ENCODE results near the gene ANXA2R.
"Not testable (repeated sequence)": the region's sequence is repeated elsewhere in the genome, so short reads cannot be mapped to it uniquely, and the experiment has no call there.

Gene ANXA2R

DNA sequence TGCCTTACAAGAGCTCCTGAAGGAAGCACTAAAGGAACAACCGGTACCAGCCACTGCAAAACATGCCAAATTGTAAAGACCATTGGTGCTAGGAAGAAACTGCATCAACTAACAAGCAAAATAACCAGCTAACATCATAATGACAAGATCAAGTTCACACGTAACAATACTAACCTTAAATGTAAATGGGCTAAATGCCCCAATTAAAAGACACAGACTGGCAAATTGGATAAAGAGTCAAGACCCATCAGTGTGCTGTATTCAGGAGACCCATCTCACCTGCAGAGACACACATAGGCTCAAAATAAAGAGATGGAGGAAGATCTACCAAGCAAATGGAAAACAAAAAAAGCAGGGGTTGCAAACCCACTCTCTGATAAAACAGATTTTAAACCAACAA is 15.0 kb upstream of the ANXA2R start:
- not testable (repeated sequence) for DNase-seq

DNA sequence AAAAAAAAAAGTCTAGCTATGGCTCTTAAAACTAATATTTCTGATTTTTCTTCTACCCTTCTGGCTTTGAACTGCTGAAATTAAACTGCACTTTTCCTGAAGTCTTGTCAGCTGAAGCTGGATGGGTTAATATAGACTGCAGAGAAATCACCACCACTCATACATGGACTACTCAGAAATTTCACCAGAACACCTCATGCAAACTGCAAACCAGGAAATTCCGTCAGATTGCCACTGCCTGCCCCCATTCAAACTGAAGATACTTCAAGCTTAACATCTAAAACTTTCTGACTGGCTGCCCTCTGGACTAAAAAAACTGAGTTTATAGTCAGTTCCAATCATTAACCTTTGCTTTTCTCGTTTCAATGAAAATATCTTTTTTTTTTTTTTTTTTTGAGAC is 11.6 kb upstream of the ANXA2R start:
- no peak for DNase-seq

DNA sequence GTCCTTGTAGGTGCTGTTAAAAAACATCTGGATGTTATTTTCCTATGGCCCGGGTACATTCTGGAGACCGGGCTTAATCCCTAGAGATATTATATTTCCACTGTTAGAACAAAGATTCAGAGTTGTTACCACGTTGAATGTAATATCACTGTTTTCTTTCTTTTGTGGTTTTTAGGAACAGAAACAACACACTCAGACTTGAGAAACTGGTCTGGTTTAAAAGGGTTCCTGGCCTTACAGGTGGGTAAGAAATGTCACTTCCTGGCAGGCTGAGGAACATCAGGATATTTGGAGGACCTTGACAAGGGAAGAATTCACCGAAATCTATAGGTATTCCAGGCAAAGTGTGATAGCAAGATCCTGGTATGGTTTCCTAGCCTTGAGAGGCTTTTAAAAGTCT is 10.3 kb upstream of the ANXA2R start:
- DNase-seq: no peak

GRCh38 chr5:43049236-43049635 is 9.1 kb upstream of the ANXA2R start:
- no peak for DNase-seq

DNA sequence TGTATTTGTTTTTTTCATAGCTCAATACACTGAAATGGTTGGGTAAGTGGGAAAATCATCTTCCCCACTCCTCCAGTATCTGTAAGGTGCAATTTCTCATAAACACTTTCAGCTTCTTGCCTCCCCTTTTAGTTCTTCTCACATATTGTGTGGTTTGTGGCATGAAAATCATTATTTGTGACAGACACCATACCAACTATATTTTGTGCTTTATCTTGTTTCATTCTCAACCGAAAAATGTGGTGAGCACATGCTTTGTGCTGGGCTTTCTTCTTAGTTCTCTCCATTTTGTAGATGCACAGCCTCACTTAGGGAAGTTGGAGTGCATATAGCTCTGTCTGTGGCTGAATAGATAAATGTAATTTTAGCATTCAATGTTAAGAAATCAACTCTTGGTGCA is 6.4 kb upstream of the ANXA2R start:
- DNase-seq: no peak

DNA sequence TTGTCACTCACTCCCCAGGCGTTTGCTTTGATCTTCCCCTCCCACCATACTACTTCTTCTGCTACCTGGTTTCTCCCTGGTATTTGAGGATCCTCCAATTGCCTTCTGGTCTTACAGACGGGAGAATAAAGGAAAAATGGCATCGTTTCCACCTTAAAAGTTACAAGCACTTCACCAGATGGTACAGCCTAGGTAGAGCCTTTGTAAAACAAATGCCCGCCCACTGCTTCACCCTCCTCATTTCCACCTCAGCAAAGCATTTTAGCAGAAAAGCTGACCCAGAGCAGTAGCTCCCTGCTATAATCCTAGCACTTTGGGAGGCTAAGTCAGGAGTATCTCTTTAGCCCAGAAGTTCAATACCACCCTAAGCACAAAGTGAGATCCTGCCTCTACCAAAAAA is 5.1 kb upstream of the ANXA2R start:
- no peak for DNase-seq

DNA sequence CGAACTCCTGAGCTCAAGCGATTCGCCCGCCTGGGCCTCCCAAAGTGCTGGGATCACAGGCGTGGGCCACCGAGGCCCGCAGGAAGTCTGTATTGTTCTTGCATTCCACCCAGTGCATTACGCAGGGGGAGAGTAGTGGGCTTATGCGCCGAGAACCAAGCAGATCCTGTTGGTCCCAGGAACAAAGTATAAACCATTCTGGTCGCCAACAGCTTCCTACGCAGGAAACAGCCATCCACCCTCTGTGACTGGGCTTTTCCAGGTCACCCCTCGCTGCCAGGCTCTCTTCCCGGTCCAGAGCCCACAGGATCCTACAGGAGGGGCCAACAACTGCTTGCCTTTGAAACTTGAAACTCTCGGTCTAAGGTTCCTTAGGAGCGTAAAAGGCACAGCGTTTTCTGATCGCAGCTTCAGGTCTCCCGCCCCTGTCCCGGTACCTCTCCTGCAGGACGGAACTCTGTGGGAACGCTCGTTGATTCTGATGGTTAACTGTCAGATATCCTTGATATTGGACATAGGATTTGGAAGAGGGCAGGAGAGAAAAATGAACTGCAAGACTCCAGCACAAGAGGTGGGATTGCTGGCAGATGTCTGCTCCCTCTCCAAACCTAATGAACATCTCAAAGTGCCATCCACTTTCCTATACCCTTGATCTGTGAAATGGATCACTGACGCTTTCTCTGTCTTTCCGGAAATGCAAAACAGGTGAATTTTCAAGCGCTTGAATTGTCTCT is 4.2 kb upstream of the ANXA2R start:
- DNase-seq: no peak

DNA sequence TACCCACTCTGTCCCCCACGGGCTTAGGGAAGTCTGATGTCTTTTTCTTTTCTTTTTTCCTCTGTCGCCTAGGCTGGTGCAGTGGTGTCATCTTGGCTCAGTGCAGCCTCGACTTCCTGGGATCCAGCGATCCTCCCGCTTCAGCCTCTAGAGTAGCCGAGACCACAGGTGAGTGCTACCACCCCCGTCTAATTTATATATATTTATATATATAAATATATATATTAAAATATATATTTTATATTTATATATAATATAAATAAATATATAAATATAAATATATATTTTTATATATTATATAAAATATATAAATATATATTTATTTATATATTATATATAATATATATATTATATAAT is 3.3 kb upstream of the ANXA2R start:
- no peak for DNase-seq

- peak; percentile 68 for DNase-seq
These were observed 2.7 kb upstream of the ANXA2R start for GRCh38 chr5:43042626-43043399.

DNA sequence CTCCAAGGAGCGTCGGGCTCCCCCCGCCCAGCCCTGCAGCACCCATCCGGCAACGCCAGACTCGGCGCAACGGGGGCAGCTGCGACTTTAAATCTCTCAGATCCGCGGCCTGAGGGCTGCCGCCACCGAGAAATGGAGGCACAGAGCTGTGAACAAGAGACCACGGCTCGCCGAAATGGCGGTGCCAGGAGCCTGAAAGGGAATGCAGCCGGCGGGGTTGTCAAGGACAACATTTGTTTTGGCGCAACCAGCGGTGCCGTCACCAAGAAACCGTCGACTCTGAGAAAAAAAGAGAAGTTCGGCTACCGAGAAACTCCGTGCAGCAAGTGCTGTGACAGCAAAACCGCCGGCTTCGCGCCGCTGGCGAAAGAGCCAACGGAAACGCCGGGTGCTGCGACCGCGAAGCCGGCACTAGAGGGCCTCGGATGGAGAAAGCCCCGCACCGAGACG is 2.1 kb upstream of the ANXA2R start:
- peak; percentile 34 for DNase-seq

DNA sequence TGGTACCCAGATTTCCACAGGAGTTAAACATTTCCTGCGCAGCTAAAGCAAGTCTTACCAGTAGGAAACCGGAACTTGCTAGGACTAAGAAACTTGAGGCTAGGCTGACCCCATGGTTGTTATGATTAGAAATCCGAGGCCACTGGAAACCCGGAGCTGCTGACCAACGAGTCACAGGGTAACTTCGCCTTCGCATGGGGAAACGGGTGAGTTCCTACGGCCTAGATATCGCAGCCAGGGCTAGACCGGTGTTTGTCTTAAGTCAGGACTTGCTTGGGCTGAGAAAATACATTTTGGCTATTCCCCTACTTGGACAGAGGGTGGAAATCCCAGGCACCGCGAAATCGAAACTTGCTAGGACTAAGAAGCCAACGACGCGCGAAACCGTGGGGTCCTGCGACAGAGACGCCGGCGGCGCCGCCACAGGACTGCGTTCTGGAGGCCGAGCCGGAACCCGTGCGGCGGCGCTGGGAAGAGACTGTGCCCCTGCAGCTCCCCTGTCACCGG is 1.6 kb upstream of the ANXA2R start:
- DNase-seq: no peak

DNA sequence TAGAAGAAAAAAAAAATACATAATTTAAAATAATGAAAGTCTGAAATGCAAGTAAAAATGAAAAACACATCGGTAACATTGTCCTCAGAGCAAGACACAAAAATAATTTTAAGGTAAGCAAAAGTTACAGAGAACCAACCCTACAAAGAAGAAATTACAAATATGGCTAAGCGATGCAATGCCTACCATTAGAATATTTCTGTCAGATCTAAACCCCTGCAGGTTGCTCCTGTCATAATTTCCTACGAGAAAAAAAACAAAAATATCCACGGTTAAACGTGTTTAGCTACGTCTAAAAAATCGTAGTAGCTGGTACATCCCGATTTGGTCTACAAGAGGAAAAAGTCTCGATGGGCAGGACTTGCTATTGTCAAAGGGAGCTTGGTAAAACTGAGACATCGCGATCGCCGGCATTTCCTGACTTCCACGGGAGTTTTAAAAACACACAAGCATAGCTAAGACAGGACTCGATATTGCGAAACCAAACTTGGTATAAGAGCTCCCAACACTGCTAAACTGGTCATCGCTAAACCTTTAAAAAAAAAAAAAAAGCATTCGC is 1.1 kb upstream of the ANXA2R start:
- DNase-seq: no peak

DNA sequence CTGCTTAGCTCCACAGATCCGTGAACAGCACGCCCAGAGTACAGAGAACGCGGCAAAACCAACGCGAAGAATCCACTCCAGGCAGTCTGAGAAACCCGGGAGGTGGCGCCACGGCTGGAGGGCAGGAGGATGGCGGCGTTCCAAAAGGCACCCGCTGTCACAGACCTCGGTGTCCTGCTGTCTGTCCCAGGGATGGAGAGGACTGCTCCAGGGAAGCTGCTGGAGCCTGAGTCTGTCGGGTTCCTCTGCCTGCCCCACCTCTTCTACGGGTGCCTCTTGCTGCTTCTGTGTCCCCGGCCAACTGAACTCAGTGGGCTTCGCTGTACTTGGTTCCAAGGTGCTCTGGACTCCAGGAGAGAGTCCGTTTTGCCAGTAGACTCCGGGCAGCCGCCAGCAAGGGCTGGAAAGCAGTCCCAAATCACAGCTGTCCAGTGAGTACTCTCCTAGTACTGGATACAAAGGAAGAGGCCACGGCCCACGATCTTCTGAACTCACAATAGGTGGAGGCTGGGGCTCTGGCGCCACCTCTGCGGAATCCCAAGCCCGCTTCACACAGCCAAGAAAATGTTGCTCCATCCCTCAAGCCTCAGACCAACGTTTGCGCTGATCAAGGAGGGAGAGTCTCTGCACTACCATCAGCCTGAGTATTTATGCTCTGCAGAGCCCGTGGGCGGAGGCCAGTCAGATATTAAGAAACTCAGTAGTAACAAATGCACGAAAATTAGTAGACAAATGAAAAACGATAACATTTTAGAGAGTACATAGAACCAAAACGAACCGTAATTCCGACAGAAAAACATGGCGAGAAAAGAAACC is 440 bp downstream of the ANXA2R start:
- peak; percentile 2 for DNase-seq

- no peak for DNase-seq
These were observed 1.0 kb downstream of the ANXA2R start for GRCh38 chr5:43039152-43039470.

DNA sequence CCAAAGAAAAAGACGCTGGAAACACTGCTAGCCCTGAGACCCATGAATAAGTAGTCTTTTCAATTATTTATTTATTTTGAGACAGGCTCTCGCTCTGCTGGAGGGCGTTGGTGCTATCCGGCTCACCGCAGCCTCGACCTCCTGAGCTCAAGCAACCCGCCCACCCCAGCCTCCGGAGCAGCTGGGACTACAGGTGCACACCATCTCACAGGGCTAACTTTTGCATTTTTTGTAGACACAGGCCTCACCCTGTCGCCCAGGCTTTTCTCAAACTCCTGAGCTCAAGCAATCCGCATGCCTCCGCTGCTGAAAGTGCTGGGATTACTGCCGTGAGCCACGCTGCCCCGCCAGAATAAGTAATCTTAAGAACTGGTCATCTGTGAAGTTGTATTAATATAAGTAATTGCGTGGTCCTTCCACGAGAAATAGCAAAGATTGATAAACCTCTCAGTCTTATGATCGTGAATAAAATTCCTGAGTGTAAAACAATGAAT is 1.6 kb downstream of the ANXA2R start:
- DNase-seq: no peak

- peak; percentile 45 for DNase-seq
These were observed 2.3 kb downstream of the ANXA2R start for GRCh38 chr5:43037636-43038495.

- DNase-seq: no peak
These were observed 3.1 kb downstream of the ANXA2R start for GRCh38 chr5:43036856-43037635.

GRCh38 chr5:43036409-43036808 is 3.7 kb downstream of the ANXA2R start:
- no peak for DNase-seq

DNA sequence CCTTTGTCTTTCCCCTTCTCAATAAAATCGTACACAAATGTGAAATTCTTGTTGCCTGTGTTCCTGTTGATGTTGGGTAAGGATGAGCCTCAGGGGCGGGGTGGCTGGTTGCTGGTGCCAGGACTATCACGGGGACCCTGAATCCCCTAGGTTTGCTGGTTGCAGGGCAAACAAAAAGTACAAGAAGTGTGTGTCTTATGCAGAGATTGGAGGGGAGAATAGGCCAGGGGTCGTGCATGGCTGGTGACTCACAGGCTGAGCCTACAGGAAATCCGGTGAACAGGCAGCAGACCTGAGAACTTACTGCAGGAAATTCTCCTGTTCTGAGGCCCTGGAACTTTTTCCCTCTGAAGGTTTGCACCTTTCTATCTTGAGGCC is 5.5 kb downstream of the ANXA2R start:
- no peak for DNase-seq

DNA sequence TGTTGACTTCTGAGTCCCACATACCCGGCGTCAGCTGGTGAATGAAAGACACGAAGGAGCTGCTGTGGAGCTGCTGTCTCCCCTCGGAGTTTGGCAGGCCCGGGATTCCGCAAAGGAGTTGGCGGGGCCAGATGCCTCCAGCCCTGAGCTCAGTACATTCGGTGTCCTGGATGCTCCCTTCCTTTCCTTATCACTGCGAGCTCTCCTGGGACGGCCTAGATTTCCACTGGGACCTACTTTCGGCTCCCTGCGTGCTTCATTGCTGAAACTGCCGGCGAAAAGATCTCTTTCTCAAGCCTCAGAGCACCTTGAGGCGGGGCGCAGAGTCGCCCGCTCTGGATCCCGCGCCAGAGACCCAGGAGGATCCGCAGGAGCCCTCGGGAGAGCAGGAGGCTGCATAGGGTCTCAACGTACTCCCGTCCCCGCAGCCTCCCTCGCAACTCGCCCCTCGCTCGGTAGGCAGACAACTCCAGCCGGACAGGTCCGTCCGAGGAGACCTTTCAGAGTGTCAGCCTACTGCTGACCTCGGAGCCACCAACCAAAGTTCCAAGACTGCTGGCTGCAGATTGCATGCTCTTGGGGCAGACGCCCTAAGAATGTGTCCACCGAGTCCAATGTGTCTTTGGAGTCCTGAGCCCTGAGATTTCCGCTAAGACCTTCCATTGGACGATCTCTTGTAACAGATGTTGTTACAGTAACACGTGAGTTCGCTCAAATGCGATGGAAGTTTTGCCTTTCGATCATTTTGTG is 6.1 kb downstream of the ANXA2R start:
- DNase-seq: no peak

Data from NCI-H1048 (cell line).